Mesenchymal stem cell (in vitro differentiated cells and primary cell): Measurements from ENCODE around the gene COQ10A.

Experiments used
- DNase-seq: peaks from one replicate; pipeline ENCODE4 v3.0.0-alpha.2; 2013
- H2AFZ ChIP-seq: one replicate; pipeline ENCODE4 v1.6.1; 2013; ENCODE audit warnings: low read depth, mild to moderate bottlenecking, control low read depth, inconsistent platforms, low read length, moderate library complexity
- H2AK5ac ChIP-seq: 2 replicates; pipeline ENCODE4 v1.6.1; 2013; ENCODE audit warnings: low read length, moderate library complexity, mild to moderate bottlenecking, inconsistent platforms; ENCODE audit not compliant: severe bottlenecking
- H2BK120ac ChIP-seq: one replicate; pipeline ENCODE4 v1.6.1; 2013; ENCODE audit warnings: low read depth, mild to moderate bottlenecking, inconsistent platforms, low read length, moderate library complexity
- H2BK12ac ChIP-seq, 2 experiments: one replicate each; pipeline ENCODE4 v1.6.1; 2013; ENCODE audit warnings: inconsistent platforms in 2 of 2, low read length in 2 of 2, mild to moderate bottlenecking in 2 of 2, moderate library complexity in 2 of 2, control low read depth in 1 of 2
- H2BK15ac ChIP-seq: one replicate; pipeline ENCODE4 v1.6.1; 2013; ENCODE audit warnings: mild to moderate bottlenecking, low read depth, inconsistent platforms; ENCODE audit not compliant: poor library complexity, severe bottlenecking
- H2BK5ac ChIP-seq: 2 replicates; pipeline ENCODE4 v1.6.1; 2013; ENCODE audit warnings: low read depth, mild to moderate bottlenecking, low read length, control low read depth, inconsistent platforms; ENCODE audit not compliant: poor library complexity, severe bottlenecking
- H3K14ac ChIP-seq, 2 experiments: one replicate each; pipeline ENCODE4 v1.6.1; 2013; ENCODE audit warnings: inconsistent platforms in 2 of 2, low read length in 2 of 2, control low read depth in 1 of 2, mild to moderate bottlenecking in 1 of 2, moderate library complexity in 1 of 2
- H3K18ac ChIP-seq, 2 experiments: one replicate each; pipeline ENCODE4 v1.6.1; 2013; ENCODE audit warnings: inconsistent platforms in 2 of 2, low read length in 2 of 2, control low read depth in 1 of 2, low read depth in 1 of 2, mild to moderate bottlenecking in 1 of 2
- H3K23ac ChIP-seq, 2 experiments: one replicate each; pipeline ENCODE4 v1.6.1; 2013; ENCODE audit warnings: inconsistent platforms in 2 of 2, low read length in 2 of 2, mild to moderate bottlenecking in 2 of 2, moderate library complexity in 2 of 2, control low read depth in 1 of 2
- H3K27ac ChIP-seq: 2 replicates; pipeline ENCODE4 v1.5.1; 2013; ENCODE audit warnings: mild to moderate bottlenecking, moderate library complexity, low read length, control low read depth, inconsistent platforms; ENCODE audit not compliant: poor library complexity, severe bottlenecking
- H3K27me3 ChIP-seq, 2 experiments: 2 replicates each; pipeline versions ENCODE4 v1.6.1 to v1.7.0; 2013; ENCODE audit warnings: low read length in 2 of 2, mild to moderate bottlenecking in 2 of 2, moderate library complexity in 2 of 2, control low read depth in 1 of 2, inconsistent platforms in 1 of 2; ENCODE audit not compliant: control insufficient read depth in 1 of 2, insufficient read depth in 1 of 2
- H3K36me3 ChIP-seq, 2 experiments: 2 replicates each; pipeline versions ENCODE4 v1.6.1 to v1.7.0; 2013; ENCODE audit warnings: low read length in 2 of 2, control low read depth in 1 of 2, inconsistent platforms in 1 of 2, low read depth in 1 of 2, mild to moderate bottlenecking in 1 of 2; ENCODE audit not compliant: insufficient read depth in 2 of 2, control insufficient read depth in 1 of 2
- H3K4ac ChIP-seq, 2 experiments: one replicate each; pipeline ENCODE4 v1.6.1; 2013; ENCODE audit warnings: inconsistent platforms in 2 of 2, low read length in 2 of 2, mild to moderate bottlenecking in 2 of 2, moderate library complexity in 2 of 2, control low read depth in 1 of 2, low read depth in 1 of 2
- H3K4me1 ChIP-seq: 2 replicates; pipeline ENCODE4 v1.6.1; 2013; ENCODE audit warnings: low read depth, low read length, control low read depth; ENCODE audit not compliant: control insufficient read depth, insufficient read depth
- H3K4me2 ChIP-seq: 2 replicates; pipeline ENCODE4 v1.6.1; 2013; ENCODE audit warnings: low read length, mild to moderate bottlenecking, inconsistent platforms; ENCODE audit not compliant: poor library complexity, severe bottlenecking
- H3K4me3 ChIP-seq, 2 experiments: 2 replicates each; pipeline versions ENCODE4 v1.5.1 to v1.7.0; 2013; ENCODE audit warnings: low read length in 2 of 2, mild to moderate bottlenecking in 2 of 2, control low read depth in 1 of 2, low read depth in 1 of 2; ENCODE audit not compliant: insufficient read depth in 1 of 2
- H3K79me1 ChIP-seq: replicated peaks from 2 replicates; pipeline ENCODE4 v1.6.1; 2013; ENCODE audit warnings: mild to moderate bottlenecking, control low read depth, low read length, inconsistent platforms; ENCODE audit not compliant: poor library complexity, severe bottlenecking
- H3K9ac ChIP-seq: 2 replicates; pipeline ENCODE4 v1.7.0; 2013; ENCODE audit warnings: mild to moderate bottlenecking, low read length, moderate library complexity
- H3K9me3 ChIP-seq: 2 replicates; pipeline ENCODE4 v1.7.0; 2013; ENCODE audit warnings: mild to moderate bottlenecking, low read length; ENCODE audit not compliant: control insufficient read depth
- H4K8ac ChIP-seq: one replicate; pipeline ENCODE4 v1.6.1; 2013; ENCODE audit warnings: inconsistent platforms, mild to moderate bottlenecking, low read length, moderate library complexity
- H4K91ac ChIP-seq: one replicate; pipeline ENCODE4 v1.6.1; 2013; ENCODE audit warnings: mild to moderate bottlenecking, low read length, inconsistent platforms
- WGBS: methylation state at CpG from one replicate; pipeline ENCODE4 v1.1.7; 2013; ENCODE audit warnings: mixed read lengths; 5-methylcytosine and 5-hydroxymethylcytosine counted together

COQ10A gene

GRCh38 chr12:56252649-56253048 is 14.1 kb upstream of the COQ10A start:
- Histone ChIP-seq H2AFZ (no peak overlapping the region), H3K36me3 (peaks cover 73 to 87% of the 10 kb centered on the region in 2 experiments), H3K79me1 (peaks cover 47% of the 10 kb centered on the region), H4K8ac (no peak overlapping the region), H3K23ac (no peak overlapping the region), H3K9ac (no peak overlapping the region), H3K4me3 (no peak overlapping the region), H2BK120ac (no peak overlapping the region), H2BK5ac (no peak overlapping the region), H3K27ac (no peak overlapping the region), H3K4me2 (no peak overlapping the region), H3K27me3 (no peaks in the 10 kb centered on the region), H3K14ac (no peak overlapping the region), H2AK5ac (no peak overlapping the region), H3K4ac (no peak overlapping the region), H4K91ac (no peak overlapping the region), H2BK15ac (no peak overlapping the region), H2BK12ac (no peak overlapping the region), H3K9me3 (no peaks in the 10 kb centered on the region), H3K4me1 (peaks cover 14% of the 10 kb centered on the region), H3K18ac (no peak overlapping the region)
- 100% methylated on average over 3 of the region's 3 CpGs for WGBS
- DNase-seq = no peak

DNA sequence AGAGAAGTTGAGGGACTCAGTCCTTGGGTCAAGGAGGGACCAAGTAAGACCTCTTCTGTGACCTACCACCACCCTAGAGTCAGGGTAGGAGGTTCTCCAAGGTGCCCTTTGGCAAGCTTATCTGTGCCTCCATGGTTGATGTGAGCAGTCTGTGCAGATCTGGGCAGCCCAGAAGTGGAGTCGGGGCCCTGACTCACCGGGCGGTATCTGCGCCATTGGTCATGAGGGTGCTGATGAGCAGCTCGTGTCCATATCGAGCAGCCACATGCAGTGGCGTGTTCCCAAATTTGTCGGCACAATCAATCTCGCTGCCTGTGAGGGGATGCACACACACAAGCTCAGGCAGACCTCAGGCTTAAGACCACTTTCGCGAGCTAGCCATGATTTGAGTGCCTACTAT is 13.7 kb upstream of the COQ10A start:
- no peak overlapping the region for H2BK12ac ChIP-seq
- peaks cover 44% of the 10 kb centered on the region for H3K79me1 ChIP-seq
- H3K9ac ChIP-seq = no peak overlapping the region
- no peak overlapping the region for H3K18ac ChIP-seq
- H4K8ac ChIP-seq = no peak overlapping the region
- peaks cover 14% of the 10 kb centered on the region for H3K4me1 ChIP-seq
- no peak overlapping the region for H3K23ac ChIP-seq
- H3K4ac ChIP-seq = no peak overlapping the region
- H2AK5ac ChIP-seq = no peak overlapping the region
- H3K27ac ChIP-seq = no peak overlapping the region
- no peak overlapping the region for H3K4me3 ChIP-seq
- peaks cover 68 to 82% of the 10 kb centered on the region in 2 experiments for H3K36me3 ChIP-seq
- no peak overlapping the region for H2AFZ ChIP-seq
- no peaks in the 10 kb centered on the region for H3K9me3 ChIP-seq
- no peak overlapping the region for H3K4me2 ChIP-seq
- H3K14ac ChIP-seq = no peak overlapping the region
- 98% methylated on average over 11 of the region's 11 CpGs for WGBS
- H2BK120ac ChIP-seq = no peak overlapping the region
- no peak overlapping the region for H4K91ac ChIP-seq
- H2BK5ac ChIP-seq = no peak overlapping the region
- DNase-seq = no peak
- H2BK15ac ChIP-seq = no peak overlapping the region
- H3K27me3 ChIP-seq = no peaks in the 10 kb centered on the region

DNA sequence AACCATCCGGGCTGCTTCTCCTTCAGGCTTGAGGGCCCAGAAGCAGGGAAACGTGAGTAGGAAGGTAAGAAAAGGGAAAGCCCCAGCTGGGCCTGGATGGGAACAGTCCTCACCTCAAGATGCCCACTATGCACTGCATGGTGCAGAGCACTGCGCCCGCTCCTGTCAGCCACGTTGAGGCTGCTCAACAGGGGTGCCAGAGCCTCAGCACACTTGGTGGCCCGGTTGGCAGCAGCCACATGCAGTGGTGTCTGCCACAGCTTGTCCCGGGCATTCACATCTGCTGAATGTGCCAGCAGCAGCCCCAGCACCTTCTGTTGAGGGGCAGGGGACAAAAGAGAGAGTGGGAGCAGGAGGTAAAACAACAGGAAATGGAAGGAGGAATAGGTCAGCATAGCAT is 11.1 kb upstream of the COQ10A start:
- Histone ChIP-seq H2BK12ac (no peak overlapping the region), H4K8ac (no peak overlapping the region), H3K23ac (no peak overlapping the region), H3K18ac (no peak overlapping the region), H3K9ac (peak overlapping the region; percentile 92), H2BK120ac (no peak overlapping the region), H3K36me3 (peaks cover 47 to 58% of the 10 kb centered on the region in 2 experiments), H3K4me2 (no peak overlapping the region), H3K79me1 (peaks cover 32% of the 10 kb centered on the region), H2BK15ac (no peak overlapping the region), H3K4ac (peak overlapping the region in 1 of 2 experiments; percentile 70), H4K91ac (no peak overlapping the region), H3K9me3 (no peaks in the 10 kb centered on the region), H3K4me3 (peak overlapping the region in 1 of 2 experiments; percentile 97), H3K27ac (no peak overlapping the region), H2AFZ (no peak overlapping the region), H3K14ac (no peak overlapping the region), H2BK5ac (no peak overlapping the region), H3K4me1 (peaks cover 16% of the 10 kb centered on the region), H3K27me3 (no peaks in the 10 kb centered on the region), H2AK5ac (peak overlapping the region; percentile 5)
- no peak for DNase-seq
- 92% methylated on average over 7 of the region's 7 CpGs for WGBS

GRCh38 chr12:56256326-56256960 is 10.3 kb upstream of the COQ10A start:
- Histone ChIP-seq H3K18ac (no peak overlapping the region), H4K8ac (no peak overlapping the region), H3K27me3 (no peaks in the 10 kb centered on the region), H2AFZ (no peak overlapping the region), H3K23ac (no peak overlapping the region), H3K4me3 (peak overlapping the region in 1 of 2 experiments; percentile 97), H2BK12ac (no peak overlapping the region), H3K9ac (peak overlapping the region; percentile 92), H3K4me1 (peaks cover 16% of the 10 kb centered on the region), H2BK5ac (no peak overlapping the region), H4K91ac (no peak overlapping the region), H2BK15ac (no peak overlapping the region), H3K36me3 (peaks cover 44 to 54% of the 10 kb centered on the region in 2 experiments), H2BK120ac (no peak overlapping the region), H3K79me1 (peaks cover 32% of the 10 kb centered on the region), H3K27ac (peak overlapping the region; percentile 78), H3K4ac (no peak overlapping the region), H2AK5ac (no peak overlapping the region), H3K14ac (no peak overlapping the region), H3K9me3 (no peaks in the 10 kb centered on the region), H3K4me2 (peak overlapping the region; percentile 62)
- WGBS = 37% methylated on average over 2 of the region's 4 CpGs
- peak; percentile 28 for DNase-seq
